ENCODE measurements around the gene SEC14L3. TPM values are rescaled to one million over a fixed set of nuclear protein-coding genes. Genes with fewer than 3 reads are reported as not detected.
A peak's percentile ranks its signal among the peaks of the same experiment; 100 is the strongest.

Gene SEC14L3
- total RNA-seq, 2 experiments from 2014 or later: not detected

DNA sequence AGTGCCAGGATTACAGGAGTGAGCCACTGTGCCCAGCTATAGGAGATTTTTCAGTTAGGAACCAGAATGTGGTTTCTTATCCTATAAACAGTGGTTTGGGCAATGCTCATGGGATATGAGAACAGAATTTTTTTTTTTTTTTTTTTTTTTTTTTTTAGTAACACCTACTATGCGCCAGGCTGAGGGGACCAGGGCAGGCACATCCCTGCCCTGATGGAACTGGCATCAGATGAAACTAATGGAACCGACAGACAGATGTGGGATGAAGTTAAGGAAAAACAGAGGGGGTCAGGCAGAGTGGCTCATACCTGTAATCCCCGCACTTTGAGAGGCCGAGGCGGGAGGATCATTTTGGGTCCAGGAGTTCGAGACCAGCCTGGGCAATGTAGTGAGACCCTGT lies 28.8 kb upstream of the SEC14L3 start:
- Mint-ChIP-seq H3K36me3 (no peaks in the 10 kb centered on the region), H3K9me3 (ENCODE audit: low read depth) (no peaks in the 10 kb centered on the region), H3K4me3 (no peak overlapping the region), H3K27ac (no peak overlapping the region), H3K4me1 (no peaks in the 10 kb centered on the region), H3K27me3 (peaks cover 33% of the 10 kb centered on the region)
- CTCF ChIA-PET: no interaction called here
- ATAC-seq (no peak), DNase-seq (no peak)

DNA sequence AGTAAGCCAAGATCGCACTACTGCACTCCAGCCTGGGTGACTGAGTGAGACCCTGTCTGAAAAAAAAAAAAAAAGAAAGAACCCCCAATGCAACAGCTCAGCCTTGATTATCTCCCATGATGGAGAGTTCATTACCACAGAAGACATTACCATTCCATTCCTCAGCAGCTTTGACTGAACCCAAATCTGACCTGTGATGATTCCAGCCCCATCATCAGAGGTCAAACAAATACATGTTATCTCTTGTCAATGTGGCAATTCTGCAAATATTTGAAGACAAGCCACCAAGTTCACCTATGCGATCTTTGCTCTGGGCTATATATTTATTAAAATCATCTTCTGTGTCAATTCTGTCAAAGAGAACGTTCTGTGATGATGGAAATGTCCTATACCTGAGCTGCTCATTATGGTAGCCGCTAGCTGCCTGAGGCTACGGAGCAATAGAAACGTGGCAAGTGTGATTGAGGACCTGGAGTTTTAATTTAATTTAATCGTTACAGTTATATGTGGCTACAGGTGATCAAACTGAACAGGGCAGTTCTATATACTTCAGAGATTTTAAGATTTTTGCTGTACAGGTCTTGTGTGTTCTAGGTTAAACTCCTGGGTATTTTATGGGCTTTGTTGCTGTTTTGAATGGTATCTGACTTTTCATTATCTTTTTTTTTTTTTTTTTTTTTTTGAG lies 25.8 kb upstream of the SEC14L3 start:
- no peaks in the 10 kb centered on the region for H3K9me3 Mint-ChIP-seq (ENCODE audit: low read depth)
- H3K27ac Mint-ChIP-seq: no peak overlapping the region
- peaks cover 13% of the 10 kb centered on the region for H3K27me3 Mint-ChIP-seq
- ATAC-seq (no peak), DNase-seq (no peak)
- H3K4me1 Mint-ChIP-seq: no peaks in the 10 kb centered on the region
- H3K36me3 Mint-ChIP-seq: no peaks in the 10 kb centered on the region
- CTCF ChIA-PET: interaction anchor here (0.9 to 1.0 kb wide), 2 partner anchors 14 to 18 kb away, joined by 3 read pairs; no protein-coding TSS in a partner anchor
- no peak overlapping the region for H3K4me3 Mint-ChIP-seq

DNA sequence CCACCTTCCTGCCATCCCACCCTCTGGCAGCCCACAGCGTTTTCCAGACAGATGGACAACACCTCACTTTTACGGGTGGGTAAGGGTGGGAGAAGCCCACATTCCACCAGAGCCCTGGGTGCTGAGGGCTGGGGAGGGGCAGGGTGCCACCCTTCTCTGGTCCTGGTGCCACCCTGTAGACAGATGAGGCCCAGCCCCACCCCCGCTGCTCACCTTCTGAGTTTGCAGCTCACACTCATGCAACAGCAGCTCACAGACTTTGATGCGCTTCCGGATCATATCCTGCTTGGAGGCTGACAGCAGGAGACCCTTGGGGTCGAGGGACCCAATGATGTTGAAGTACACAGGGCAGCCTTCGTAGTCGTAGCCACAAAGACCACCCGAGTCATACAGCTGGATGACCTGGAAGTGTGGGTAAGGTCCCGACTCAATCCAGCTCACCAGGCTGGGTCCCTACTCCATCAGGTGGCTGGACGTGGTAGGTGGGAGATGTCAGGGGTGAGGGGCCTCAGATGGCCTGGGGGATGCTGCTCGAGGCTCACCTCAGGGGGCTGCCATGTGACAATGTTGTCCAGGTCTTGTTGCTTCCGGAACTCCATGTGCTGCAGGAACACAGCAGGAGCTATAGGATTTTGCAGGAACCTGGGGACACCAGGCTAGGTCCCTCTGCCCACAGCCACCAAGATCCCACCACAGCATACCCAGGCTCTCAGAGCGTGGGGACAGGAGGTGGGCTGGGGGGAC lies 23.4 kb upstream of the SEC14L3 start:
- no peak for ATAC-seq
- peaks cover 11% of the 10 kb centered on the region for H3K27me3 Mint-ChIP-seq
- no peaks in the 10 kb centered on the region for H3K9me3 Mint-ChIP-seq (ENCODE audit: low read depth)
- H3K27ac Mint-ChIP-seq: no peak overlapping the region
- DNase-seq: no peak
- no peaks in the 10 kb centered on the region for H3K36me3 Mint-ChIP-seq
- H3K4me1 Mint-ChIP-seq: no peaks in the 10 kb centered on the region
- no peak overlapping the region for H3K4me3 Mint-ChIP-seq
- CTCF ChIA-PET: interaction anchor here (2.0 kb wide), 1 partner anchor 9 kb away, joined by 5 read pairs; no protein-coding TSS in a partner anchor

DNA sequence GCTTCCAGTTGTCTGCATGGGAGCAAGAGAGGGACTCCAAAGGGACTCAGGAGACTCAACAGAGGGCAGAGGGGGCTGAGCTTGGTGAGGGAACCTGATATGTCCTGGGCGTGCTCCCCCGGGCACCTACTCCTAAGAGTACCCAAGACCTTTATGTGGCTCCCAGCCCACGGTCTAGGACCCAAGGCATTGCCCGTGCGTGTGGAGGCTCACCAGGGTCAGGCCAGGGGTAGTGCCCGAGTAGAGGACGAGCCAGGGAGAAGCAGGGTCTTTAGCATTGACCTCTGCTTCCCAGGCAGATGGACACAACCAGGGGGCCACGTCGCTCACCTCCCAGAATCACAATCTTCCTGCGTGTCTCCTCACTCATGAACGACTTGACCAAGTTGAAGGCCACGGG lies 20.3 kb upstream of the SEC14L3 start:
- Mint-ChIP-seq H3K4me3 (no peak overlapping the region), H3K4me1 (no peaks in the 10 kb centered on the region), H3K27ac (no peak overlapping the region), H3K36me3 (no peaks in the 10 kb centered on the region), H3K9me3 (ENCODE audit: low read depth) (no peaks in the 10 kb centered on the region), H3K27me3 (peaks cover 3% of the 10 kb centered on the region)
- ATAC-seq: no peak
- CTCF ChIA-PET: no interaction called here
- no peak for DNase-seq

DNA sequence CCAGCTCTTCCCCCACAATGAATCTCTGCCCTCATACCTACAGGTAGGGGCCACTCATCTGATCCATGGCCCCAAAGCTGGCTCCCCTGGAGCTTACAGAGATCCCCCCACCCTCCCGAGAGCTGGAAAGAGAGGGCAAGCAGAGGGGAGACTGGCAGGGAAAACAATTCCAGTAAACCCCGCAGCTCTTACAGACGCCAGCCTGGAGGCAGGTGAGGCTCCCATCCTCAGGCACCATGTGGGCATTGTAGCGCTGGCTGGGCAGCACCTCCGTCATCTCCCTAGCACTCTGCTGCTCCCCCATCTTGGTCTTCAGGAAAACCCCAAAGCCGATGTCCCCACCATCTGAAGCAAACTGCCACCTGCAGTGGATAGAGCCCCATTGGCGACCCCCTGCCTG lies 19.6 kb upstream of the SEC14L3 start:
- no peaks in the 10 kb centered on the region for H3K27me3 Mint-ChIP-seq
- CTCF ChIA-PET: no interaction called here
- no peaks in the 10 kb centered on the region for H3K4me1 Mint-ChIP-seq
- no peaks in the 10 kb centered on the region for H3K36me3 Mint-ChIP-seq
- no peak overlapping the region for H3K27ac Mint-ChIP-seq
- ATAC-seq: no peak
- H3K9me3 Mint-ChIP-seq (ENCODE audit: low read depth): no peaks in the 10 kb centered on the region
- no peak overlapping the region for H3K4me3 Mint-ChIP-seq
- no peak for DNase-seq

DNA sequence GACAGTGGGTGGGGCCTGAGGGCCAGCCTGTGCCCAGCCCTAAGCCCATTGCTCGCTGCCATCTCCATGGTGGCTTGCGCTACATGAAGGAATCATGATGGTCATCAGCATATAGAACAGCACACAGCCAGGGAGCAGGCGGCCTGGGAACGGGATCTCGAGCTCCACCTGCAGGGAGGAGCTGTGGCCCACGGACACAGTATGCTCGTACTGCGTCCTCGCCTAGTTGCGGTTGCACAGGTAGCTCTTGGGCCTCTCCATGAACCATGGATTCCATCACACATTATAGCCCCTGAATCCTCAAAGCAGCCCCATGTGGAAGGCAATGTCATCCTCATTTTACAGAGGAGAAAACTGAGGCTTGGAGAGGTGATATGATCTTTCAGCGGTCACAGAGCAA lies 18.6 kb upstream of the SEC14L3 start:
- CTCF ChIA-PET: interaction anchor here (2.4 kb wide), 1 partner anchor 21 kb away, joined by 5 read pairs; no protein-coding TSS in a partner anchor
- Mint-ChIP-seq H3K27me3 (no peaks in the 10 kb centered on the region), H3K27ac (no peak overlapping the region), H3K36me3 (no peaks in the 10 kb centered on the region), H3K9me3 (ENCODE audit: low read depth) (no peaks in the 10 kb centered on the region), H3K4me1 (peaks cover 3% of the 10 kb centered on the region), H3K4me3 (no peak overlapping the region)
- no peak for DNase-seq
- ATAC-seq: no peak

DNA sequence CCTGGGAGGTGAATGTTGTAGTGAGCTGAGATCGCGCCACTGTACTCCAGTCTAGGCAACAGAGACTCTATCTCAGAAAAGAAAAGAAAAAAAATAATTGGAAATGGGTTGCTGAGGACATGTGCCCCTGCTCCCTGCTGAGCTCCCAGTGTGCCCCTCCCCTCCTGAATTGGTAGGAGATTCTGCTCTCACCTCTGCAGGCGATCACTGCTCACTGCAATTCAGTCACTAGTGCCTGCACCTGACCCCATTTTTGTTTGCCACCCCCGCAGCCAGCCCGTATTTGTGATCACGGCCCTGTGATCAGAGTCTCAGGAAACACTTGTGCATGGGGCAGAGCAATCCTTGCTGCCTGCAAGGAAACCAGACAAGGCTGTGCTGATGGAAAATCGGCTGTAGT lies 16.3 kb upstream of the SEC14L3 start:
- ATAC-seq: no peak
- no peak overlapping the region for H3K27ac Mint-ChIP-seq
- no peak overlapping the region for H3K4me3 Mint-ChIP-seq
- no peaks in the 10 kb centered on the region for H3K9me3 Mint-ChIP-seq (ENCODE audit: low read depth)
- H3K4me1 Mint-ChIP-seq: peaks cover 3% of the 10 kb centered on the region
- CTCF ChIA-PET: interaction anchor here (2.4 to 7.4 kb wide), 2 partner anchors 19 to 98 kb away, joined by 5 to 81 read pairs; partner anchors contain the start of gene RNF215
- H3K27me3 Mint-ChIP-seq: no peaks in the 10 kb centered on the region
- DNase-seq: no peak
- no peaks in the 10 kb centered on the region for H3K36me3 Mint-ChIP-seq

DNA sequence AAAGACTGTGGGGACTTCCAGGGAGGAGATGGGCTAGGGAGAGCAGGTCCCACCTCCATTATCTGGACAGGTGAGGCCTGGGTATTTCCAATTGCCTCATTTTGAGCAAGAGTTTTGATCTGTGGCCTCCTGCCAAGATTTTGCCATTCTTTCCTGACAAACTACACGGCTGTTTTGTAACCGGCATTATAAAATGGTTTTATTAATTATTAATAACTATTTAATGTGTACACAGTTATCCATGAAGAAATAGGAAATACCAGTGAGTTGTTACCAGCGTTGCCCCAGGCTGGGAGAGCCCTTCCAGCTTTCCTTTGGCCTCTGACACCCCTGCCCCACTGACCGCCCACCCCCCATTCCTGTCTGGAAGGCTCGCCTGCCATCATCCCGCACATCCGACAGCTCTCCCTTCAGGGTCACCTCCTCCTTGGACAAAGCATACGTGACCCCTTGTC lies 14.9 kb upstream of the SEC14L3 start:
- Mint-ChIP-seq H3K27me3 (peaks cover 3% of the 10 kb centered on the region), H3K27ac (no peak overlapping the region), H3K4me3 (no peak overlapping the region), H3K9me3 (ENCODE audit: low read depth) (no peaks in the 10 kb centered on the region), H3K4me1 (peaks cover 3% of the 10 kb centered on the region), H3K36me3 (no peaks in the 10 kb centered on the region)
- DNase-seq (no peak), ATAC-seq (no peak)
- CTCF ChIA-PET: interaction anchor here (0.7 to 7.4 kb wide), 9 partner anchors 9 to 899 kb away, joined by 3 to 81 read pairs (median 7); partner anchors contain the start of genes RNF215 and SEC14L2

DNA sequence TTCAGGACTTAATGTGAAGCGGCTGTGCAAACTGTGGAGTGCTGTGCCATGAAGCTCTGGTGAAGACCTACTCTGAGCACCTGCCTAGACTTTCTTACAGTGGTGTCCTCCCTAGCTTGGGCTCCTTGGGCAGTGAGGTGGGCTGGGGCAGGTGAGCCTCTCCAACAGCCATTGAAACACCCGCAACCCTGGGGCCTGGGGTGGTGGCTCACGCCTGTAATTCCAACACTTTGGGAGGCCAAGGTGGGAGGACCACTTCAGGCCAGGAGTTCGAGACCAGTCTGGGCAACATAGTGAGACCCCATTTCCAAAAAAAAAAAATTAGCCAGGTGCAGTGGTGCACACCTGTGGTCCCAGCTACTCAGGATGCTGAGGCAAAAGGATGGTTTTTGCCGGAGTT lies 14.3 kb upstream of the SEC14L3 start:
- Mint-ChIP-seq H3K27me3 (peaks cover 3% of the 10 kb centered on the region), H3K9me3 (ENCODE audit: low read depth) (no peaks in the 10 kb centered on the region), H3K36me3 (no peaks in the 10 kb centered on the region), H3K4me3 (no peak overlapping the region), H3K4me1 (peaks cover 3% of the 10 kb centered on the region), H3K27ac (no peak overlapping the region)
- ATAC-seq (no peak), DNase-seq (no peak)
- CTCF ChIA-PET: interaction anchor here (0.8 to 7.4 kb wide), 13 partner anchors 9 to 225 kb away, joined by 3 to 81 read pairs (median 5); partner anchors contain the start of genes RNF215 and SEC14L2

DNA sequence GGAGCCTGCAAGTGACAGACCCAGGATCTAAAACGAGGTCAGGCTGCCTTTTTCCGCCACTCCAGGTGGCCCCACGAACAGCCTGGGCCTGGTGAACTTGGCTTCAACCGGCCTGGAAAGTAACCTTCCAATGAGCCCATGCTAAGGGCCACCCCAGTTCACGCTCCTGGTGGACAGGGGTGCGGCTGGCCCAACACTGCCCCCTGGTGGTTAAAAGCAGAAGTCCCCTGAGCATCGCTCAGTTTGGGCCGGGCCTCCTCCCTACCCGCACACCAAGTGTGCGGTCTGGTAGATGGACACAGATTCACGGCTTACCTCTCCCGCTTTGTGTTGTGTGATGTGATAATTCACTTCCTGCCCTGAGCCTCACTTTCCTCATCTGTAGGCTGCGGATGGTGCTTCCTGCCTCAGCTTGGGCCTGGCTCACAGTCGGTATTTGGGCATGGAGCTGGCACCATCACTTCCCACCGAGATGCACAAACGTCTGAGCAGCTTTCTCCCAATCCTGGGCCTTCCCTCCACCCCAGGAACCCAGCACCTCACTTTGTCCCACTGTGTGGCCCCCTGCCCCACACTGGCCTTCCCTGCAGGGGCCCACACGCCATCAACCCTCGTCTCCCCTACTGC lies 13.7 kb upstream of the SEC14L3 start:
- no peaks in the 10 kb centered on the region for H3K9me3 Mint-ChIP-seq (ENCODE audit: low read depth)
- no peak overlapping the region for H3K4me3 Mint-ChIP-seq
- peak; percentile 81 for DNase-seq
- H3K36me3 Mint-ChIP-seq: no peaks in the 10 kb centered on the region
- ATAC-seq: peak; percentile 100
- peak overlapping the region; percentile 18 for H3K27ac Mint-ChIP-seq
- peaks cover 3% of the 10 kb centered on the region for H3K27me3 Mint-ChIP-seq
- CTCF ChIA-PET: interaction anchor here (0.8 to 7.4 kb wide), 16 partner anchors 10 to 225 kb away, joined by 3 to 81 read pairs (median 6); partner anchors contain the start of genes CASTOR1, RNF215 and SEC14L2
- H3K4me1 Mint-ChIP-seq: peaks cover 3% of the 10 kb centered on the region

DNA sequence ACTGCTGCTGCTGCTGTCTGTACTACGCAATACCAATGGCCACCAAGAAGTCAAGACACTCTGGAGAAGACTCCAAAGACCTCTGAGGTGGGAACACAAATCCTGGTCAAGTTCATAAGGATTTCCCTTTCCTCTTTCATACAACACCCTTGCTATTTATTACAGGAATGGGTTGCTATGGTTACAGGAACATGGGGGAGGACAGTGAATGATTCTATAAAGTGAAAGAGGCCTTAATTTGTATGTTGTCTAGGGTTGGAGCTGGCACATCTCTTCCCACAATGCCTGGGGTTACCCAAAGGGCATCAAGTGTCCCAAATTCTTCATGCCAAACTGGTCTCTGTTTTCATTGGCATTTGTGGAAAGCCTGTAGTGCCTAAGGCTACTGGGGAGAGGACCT lies 11.4 kb upstream of the SEC14L3 start:
- Mint-ChIP-seq H3K27me3 (peaks cover 3% of the 10 kb centered on the region), H3K27ac (no peak overlapping the region), H3K9me3 (ENCODE audit: low read depth) (no peaks in the 10 kb centered on the region), H3K4me1 (peaks cover 3% of the 10 kb centered on the region), H3K36me3 (no peaks in the 10 kb centered on the region), H3K4me3 (no peak overlapping the region)
- ATAC-seq (no peak), DNase-seq (no peak)
- CTCF ChIA-PET: interaction anchor here (2.4 to 7.4 kb wide), 4 partner anchors 39 to 195 kb away, joined by 9 to 81 read pairs (median 32); partner anchors contain the start of genes CASTOR1 and RNF215

DNA sequence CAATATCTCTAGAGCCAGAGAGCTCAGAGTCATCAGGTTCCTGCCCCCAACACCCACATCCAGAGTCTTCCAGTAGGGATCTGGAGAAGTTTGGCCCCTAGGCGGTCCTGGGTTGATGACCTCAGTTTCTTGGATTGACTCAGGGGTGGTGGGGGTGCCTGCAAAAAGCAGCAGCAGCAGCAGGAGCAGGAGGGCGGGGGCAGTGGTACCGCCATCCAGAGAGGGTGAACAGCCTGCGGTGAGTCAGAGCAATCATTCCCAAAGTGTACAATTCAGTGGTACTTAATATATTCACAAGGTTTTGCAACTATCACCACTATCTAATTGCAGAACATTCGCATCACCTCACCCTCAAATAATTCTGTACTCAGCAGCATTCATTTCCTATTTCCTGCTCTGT lies 9.9 kb upstream of the SEC14L3 start:
- DNase-seq: no peak
- no peaks in the 10 kb centered on the region for H3K36me3 Mint-ChIP-seq
- H3K27ac Mint-ChIP-seq: no peak overlapping the region
- CTCF ChIA-PET: no interaction called here
- no peak for ATAC-seq
- no peaks in the 10 kb centered on the region for H3K9me3 Mint-ChIP-seq (ENCODE audit: low read depth)
- peaks cover 9% of the 10 kb centered on the region for H3K27me3 Mint-ChIP-seq
- peaks cover 3% of the 10 kb centered on the region for H3K4me1 Mint-ChIP-seq
- no peak overlapping the region for H3K4me3 Mint-ChIP-seq

DNA sequence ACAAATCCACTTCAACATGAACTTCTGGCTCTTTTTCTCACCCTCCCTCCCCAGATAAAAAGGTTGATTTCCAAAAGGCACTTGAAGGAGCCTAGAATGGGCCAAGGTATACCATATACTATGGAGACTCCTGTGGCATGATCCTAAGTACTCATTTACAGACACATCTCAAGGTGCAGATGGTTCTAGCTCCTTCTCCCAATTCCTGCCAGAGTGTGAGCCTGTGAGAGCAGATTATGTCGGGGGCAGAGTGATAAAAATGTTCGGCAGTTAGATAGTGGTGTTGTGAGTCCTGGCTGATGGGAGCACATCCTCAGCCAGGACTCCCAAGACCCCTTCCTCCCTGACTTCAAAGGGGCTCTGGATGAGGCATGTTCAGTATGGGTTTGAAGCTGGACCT lies 8.2 kb upstream of the SEC14L3 start:
- no peaks in the 10 kb centered on the region for H3K9me3 Mint-ChIP-seq (ENCODE audit: low read depth)

More for the DNA sequence above, 8.2 kb upstream of the SEC14L3 start:
- no peak for DNase-seq
- Mint-ChIP-seq H3K4me3 (no peak overlapping the region), H3K27me3 (peaks cover 17% of the 10 kb centered on the region), H3K27ac (no peak overlapping the region), H3K36me3 (no peaks in the 10 kb centered on the region), H3K4me1 (no peaks in the 10 kb centered on the region)
- CTCF ChIA-PET: interaction anchor here (1.5 kb wide), 1 partner anchor 78 kb away, joined by 3 read pairs; no protein-coding TSS in a partner anchor
- ATAC-seq: no peak

All from activated CD8-positive, alpha-beta memory T cell treated with anti-CD3 and anti-CD28 coated beads, Interleukin-2, amount 10 ng/mL, durations not matched to agents 7 days and 5 days (primary cell).